Loucy (cell line): ENCODE data around the gene SND1.

Experiments used
- H2AFZ ChIP-seq: fragments of 200-600 bp; sonication (generic); 2 replicates; pipeline ENCODE4 v1.6.0; 2016; ENCODE audit warnings: antibody characterized with exemption, mild to moderate bottlenecking, low read length, moderate library complexity
- H3F3A ChIP-seq: fragments of 200-600 bp; 2 replicates; pipeline ENCODE4 v1.6.0; 2016; ENCODE audit warnings: antibody characterized with exemption, low read depth, mild to moderate bottlenecking
- H3K27me3 ChIP-seq: fragments of 200-600 bp; sonication (generic); 2 replicates; pipeline ENCODE4 v1.6.1; 2014; ENCODE audit warnings: low read length, mild to moderate bottlenecking; ENCODE audit not compliant: insufficient read depth, poor library complexity, severe bottlenecking
- H3K36me3 ChIP-seq: fragments of 200-600 bp; sonication (generic); 2 replicates; pipeline ENCODE4 v1.6.1; 2016; ENCODE audit warnings: low read length; ENCODE audit not compliant: insufficient read depth
- H3K4me1 ChIP-seq: fragments of 200-600 bp; sonication (generic); 2 replicates; pipeline ENCODE4 v1.5.1; 2014; ENCODE audit warnings: low read length, mild to moderate bottlenecking; ENCODE audit not compliant: insufficient read depth, poor library complexity, severe bottlenecking
- H3K4me2 ChIP-seq: fragments of 200-600 bp; sonication (generic); 2 replicates; pipeline ENCODE4 v1.6.0; 2014; ENCODE audit warnings: antibody characterized with exemption, low read length, low read depth, mild to moderate bottlenecking; ENCODE audit not compliant: poor library complexity, severe bottlenecking
- H3K4me3 ChIP-seq: fragments of 200-600 bp; sonication (generic); 2 replicates; pipeline ENCODE4 v1.5.1; 2014; ENCODE audit warnings: low read length, mild to moderate bottlenecking, mixed read lengths; ENCODE audit not compliant: poor library complexity, severe bottlenecking
- H3K79me2 ChIP-seq: fragments of 200-600 bp; sonication (generic); 2 replicates; pipeline ENCODE4 v1.6.1; 2014; ENCODE audit warnings: low read length; ENCODE audit not compliant: insufficient read depth
- H3K9ac ChIP-seq: fragments of 200-600 bp; sonication (generic); 2 replicates; pipeline ENCODE4 v1.6.0; 2014; ENCODE audit warnings: mild to moderate bottlenecking, low read depth, low read length, moderate library complexity; ENCODE audit not compliant: poor library complexity, severe bottlenecking
- H3K9me2 ChIP-seq: fragments of 200-600 bp; sonication (generic); replicated peaks from 2 replicates; pipeline ENCODE4 v1.6.1; 2016; ENCODE audit warnings: low read depth, low read length, mixed read lengths
- H3K9me3 ChIP-seq: fragments of 200-600 bp; sonication (generic); 2 replicates; pipeline ENCODE4 v1.6.1; 2014; ENCODE audit warnings: mild to moderate bottlenecking, antibody characterized with exemption, low read length, low read depth; ENCODE audit not compliant: insufficient read depth
- H4K20me1 ChIP-seq: fragments of 200-600 bp; sonication (generic); 2 replicates; pipeline ENCODE4 v1.6.0; 2014; ENCODE audit warnings: antibody characterized with exemption, low read length, mild to moderate bottlenecking; ENCODE audit not compliant: insufficient read depth, poor library complexity, severe bottlenecking
- CTCF ChIP-seq: fragments of 200-600 bp; sonication (generic); conservative IDR thresholded peaks from 2 replicates; pipeline ENCODE4 v1.5.1; 2014; ENCODE audit warnings: mild to moderate bottlenecking, antibody characterized with exemption, low read length
- EZH2phosphoT487 ChIP-seq: fragments of 200-600 bp; IDR thresholded peaks from 2 replicates; pipeline ENCODE4 v1.6.1; 2018; ENCODE audit warnings: antibody characterized with exemption, mild to moderate bottlenecking, moderate library complexity, borderline replicate concordance

SND1 gene

DNA sequence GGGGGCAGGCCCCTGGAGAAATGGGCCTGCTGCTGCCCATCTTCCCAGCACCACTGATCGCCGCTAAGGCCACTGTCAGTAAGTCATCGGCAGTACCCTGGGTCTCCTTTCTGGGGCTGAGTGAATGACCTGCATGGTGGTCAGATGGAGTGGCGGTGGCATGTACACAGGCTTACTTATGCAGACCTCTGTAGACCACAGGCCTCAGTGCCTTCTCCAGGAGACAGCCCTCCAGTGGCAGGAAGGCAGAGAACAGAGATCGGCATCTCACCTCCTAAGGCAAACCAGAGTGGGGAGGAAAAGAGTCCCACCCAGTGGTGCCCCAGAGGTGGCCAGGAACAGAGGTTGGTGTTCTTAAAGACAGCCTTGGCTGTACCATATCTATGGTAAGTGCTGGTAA is 402.0 kb downstream of the SND1 start:
- H3F3A ChIP-seq: no peaks in the 10 kb centered on the region
- no peaks in the 10 kb centered on the region for H3K9me3 ChIP-seq
- no peak overlapping the region for H3K4me2 ChIP-seq
- no peaks in the 10 kb centered on the region for H3K36me3 ChIP-seq
- no peaks in the 10 kb centered on the region for H4K20me1 ChIP-seq
- H3K27me3 ChIP-seq: no peaks in the 10 kb centered on the region
- H3K9ac ChIP-seq: no peak overlapping the region
- H2AFZ ChIP-seq: no peak overlapping the region
- H3K4me3 ChIP-seq: no peak overlapping the region
- no peak for TF ChIP-seq EZH2phosphoT487
- no peak for TF ChIP-seq CTCF
- no peaks in the 10 kb centered on the region for H3K9me2 ChIP-seq
- no peaks in the 10 kb centered on the region for H3K79me2 ChIP-seq
- H3K4me1 ChIP-seq: peaks cover 28% of the 10 kb centered on the region

GRCh38 chr7:128054511-128054910 is 402.5 kb downstream of the SND1 start:
- Histone ChIP-seq H3K27me3 (no peaks in the 10 kb centered on the region), H3K4me2 (no peak overlapping the region), H3K4me3 (no peak overlapping the region), H3K79me2 (no peaks in the 10 kb centered on the region), H4K20me1 (peaks cover 2% of the 10 kb centered on the region), H3K9me3 (no peaks in the 10 kb centered on the region), H2AFZ (no peak overlapping the region), H3K9me2 (no peaks in the 10 kb centered on the region), H3K36me3 (no peaks in the 10 kb centered on the region), H3K9ac (no peak overlapping the region), H3F3A (no peaks in the 10 kb centered on the region), H3K4me1 (peaks cover 32% of the 10 kb centered on the region)
- TF ChIP-seq CTCF (no peak), EZH2phosphoT487 (no peak)

GRCh38 chr7:128055637-128056036 is 403.6 kb downstream of the SND1 start:
- TF ChIP-seq EZH2phosphoT487 (no peak), CTCF (no peak)
- Histone ChIP-seq H3K36me3 (no peaks in the 10 kb centered on the region), H3K9me2 (no peaks in the 10 kb centered on the region), H4K20me1 (peaks cover 5% of the 10 kb centered on the region), H3K79me2 (no peaks in the 10 kb centered on the region), H2AFZ (no peak overlapping the region), H3K27me3 (no peaks in the 10 kb centered on the region), H3K4me3 (no peak overlapping the region), H3K4me1 (peaks cover 39% of the 10 kb centered on the region), H3K9me3 (no peaks in the 10 kb centered on the region), H3F3A (no peaks in the 10 kb centered on the region), H3K9ac (no peak overlapping the region), H3K4me2 (no peak overlapping the region)
